ENCODE data around the gene MCRS1.
"Not testable (repeated sequence)": the region's sequence is repeated elsewhere in the genome, so short reads cannot be mapped to it uniquely, and the experiment has no call there.

The MCRS1 gene, protein sequence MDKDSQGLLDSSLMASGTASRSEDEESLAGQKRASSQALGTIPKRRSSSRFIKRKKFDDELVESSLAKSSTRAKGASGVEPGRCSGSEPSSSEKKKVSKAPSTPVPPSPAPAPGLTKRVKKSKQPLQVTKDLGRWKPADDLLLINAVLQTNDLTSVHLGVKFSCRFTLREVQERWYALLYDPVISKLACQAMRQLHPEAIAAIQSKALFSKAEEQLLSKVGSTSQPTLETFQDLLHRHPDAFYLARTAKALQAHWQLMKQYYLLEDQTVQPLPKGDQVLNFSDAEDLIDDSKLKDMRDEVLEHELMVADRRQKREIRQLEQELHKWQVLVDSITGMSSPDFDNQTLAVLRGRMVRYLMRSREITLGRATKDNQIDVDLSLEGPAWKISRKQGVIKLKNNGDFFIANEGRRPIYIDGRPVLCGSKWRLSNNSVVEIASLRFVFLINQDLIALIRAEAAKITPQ

DNA sequence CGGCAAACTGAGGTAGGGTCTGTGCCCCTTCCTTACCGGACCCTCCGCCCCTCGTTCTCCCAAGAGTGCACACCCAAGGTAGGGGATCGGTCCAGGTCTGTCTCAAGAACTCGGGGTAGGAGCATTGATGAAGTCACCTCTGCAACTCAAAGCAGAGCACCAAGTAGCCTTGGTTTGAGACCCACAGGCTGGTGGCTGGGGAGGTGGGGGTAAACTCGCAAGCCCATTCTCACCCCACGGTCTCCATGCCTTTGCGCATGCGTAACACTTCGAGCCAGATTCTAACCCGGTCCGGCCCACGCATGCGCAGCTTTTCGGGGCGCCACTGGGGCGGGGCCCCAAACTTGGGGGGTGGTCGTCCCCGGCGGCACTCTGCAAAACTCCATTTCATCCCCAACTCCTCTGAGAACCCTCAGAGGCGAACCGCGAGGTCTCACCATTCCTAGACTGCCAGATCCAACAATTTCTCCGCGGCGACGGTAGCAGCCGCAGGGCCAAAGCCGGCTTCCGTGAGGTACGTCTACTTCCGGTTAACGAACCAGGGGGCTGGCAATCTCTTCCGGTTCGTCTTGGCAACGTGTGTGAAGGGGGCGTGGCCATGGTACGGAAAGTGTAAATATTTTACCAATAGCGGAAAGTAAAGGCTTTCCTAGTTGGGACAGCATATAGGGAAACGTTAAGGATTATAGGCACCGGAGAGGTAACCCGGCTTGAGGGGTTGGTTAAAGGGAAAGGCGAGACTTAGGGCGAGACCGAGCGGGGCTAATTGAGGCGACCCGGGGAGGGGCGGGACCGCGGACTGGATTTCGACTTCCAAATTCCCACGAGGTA, at the start of gene MCRS1:
Gene MCRS1, minus strand, starts transcription at position 532 of the 831 bp plus-strand sequence. CDS start 1,411 bp downstream, outside the sequence.
- DNase-seq (ENCODE audit: low spot score), result peak; percentile 89

DNA sequence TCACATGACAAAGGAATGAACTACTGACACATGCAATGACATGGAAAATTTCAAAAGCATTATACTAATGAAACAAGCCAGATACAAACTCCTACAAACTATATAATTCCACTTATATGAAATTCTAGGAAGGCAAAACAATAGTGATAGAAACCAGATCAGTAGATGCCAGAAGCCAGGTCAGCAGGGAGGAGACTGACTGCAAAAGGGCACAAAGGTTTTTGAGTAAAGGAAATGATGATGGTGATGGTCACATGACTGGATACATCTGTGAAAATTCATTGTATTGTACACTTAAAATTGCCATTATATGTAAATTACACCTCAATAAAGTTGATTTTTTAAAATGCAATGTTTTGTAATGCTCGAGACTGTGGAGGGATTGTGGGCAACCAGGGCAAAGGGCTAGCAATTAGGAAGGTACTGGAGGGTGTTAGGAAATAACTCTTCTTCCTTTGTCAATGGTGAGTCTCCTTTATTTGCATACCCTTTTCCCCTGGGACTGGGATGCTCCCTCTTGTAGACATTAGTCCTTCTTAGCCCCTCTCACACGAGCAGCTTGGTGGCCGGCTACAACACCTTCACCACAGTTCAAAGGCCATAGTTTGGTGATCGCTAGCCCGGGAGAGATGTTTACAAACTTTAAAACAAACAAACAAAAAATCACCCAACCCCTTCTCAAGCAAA, 48.7 kb upstream of the MCRS1 start:
- no peak for DNase-seq (ENCODE audit: low spot score)

DNA sequence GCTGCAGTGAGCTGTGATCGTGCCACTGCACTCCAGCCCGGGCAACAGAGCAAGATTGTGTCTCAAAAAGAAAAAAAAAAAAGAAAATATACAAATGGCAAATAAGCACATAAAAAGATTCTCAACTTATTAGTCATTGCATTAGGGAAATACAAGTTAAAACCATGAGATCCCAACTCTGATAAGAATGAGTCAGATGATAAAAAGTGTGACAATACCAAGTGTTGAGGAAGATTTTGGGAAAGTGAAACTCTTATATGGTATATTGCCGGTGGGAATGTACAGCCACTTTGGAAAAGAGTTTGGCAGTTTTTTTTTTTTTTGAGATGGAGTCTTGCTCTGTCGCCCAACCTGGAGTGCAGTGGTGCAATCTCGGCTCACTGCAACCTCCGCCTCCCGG, 47.8 kb upstream of the MCRS1 start:
- no peak for DNase-seq (ENCODE audit: low spot score)

DNA sequence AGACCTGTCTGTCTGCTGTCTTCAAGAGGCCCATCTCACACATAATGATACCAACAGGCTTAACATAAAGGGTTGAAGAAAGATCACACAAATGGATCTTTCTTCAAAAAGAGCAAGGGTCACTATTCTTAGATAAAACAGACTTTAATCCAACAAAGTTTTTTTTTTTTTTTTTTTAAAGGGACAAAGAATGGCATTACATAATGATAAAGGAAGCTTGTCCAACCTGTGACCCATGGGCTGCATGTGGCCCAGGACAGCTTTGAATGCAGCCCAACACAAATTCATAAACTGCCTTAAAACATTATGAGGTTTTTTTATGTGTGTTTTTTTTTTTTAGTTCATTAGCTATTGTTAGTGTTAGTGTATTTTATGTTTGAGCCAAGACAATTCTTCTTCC, 44.3 kb upstream of the MCRS1 start:
- DNase-seq (ENCODE audit: low spot score), result no peak

DNA sequence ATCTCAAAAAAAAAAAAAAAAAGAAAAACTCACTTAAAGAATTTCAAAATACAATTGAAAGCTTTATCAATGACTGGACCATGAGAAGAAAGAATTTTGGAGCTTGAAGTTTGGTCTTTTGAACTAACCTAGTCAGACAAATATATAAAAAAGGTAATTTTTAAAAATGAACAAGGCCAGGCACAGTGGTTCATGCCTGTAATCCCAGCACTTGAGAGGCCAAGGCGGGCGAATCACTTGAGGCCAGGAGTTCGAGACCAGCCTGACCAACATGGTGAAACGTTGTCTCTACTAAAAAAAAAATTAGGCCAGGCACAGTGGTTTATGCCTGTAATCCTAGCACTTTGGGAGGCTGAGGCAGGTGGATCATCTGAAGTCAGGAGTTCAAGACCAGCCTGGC, 42.8 kb upstream of the MCRS1 start:
- DNase-seq (ENCODE audit: low spot score), result not testable (repeated sequence)

DNA sequence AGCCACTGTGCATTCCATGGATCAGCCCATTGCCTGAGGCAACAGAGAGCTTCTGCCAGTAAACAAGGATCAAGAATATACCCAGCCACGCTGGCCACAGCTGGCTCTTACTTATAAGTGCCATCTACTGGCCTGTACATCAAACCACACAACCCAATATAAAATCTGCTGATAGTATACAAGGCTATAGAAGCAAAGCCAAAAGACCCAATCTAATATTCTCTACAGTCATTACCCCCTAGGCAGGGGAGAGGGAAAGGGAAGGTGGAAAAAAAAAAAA, 41.9 kb upstream of the MCRS1 start:
- no peak for DNase-seq (ENCODE audit: low spot score)

DNA sequence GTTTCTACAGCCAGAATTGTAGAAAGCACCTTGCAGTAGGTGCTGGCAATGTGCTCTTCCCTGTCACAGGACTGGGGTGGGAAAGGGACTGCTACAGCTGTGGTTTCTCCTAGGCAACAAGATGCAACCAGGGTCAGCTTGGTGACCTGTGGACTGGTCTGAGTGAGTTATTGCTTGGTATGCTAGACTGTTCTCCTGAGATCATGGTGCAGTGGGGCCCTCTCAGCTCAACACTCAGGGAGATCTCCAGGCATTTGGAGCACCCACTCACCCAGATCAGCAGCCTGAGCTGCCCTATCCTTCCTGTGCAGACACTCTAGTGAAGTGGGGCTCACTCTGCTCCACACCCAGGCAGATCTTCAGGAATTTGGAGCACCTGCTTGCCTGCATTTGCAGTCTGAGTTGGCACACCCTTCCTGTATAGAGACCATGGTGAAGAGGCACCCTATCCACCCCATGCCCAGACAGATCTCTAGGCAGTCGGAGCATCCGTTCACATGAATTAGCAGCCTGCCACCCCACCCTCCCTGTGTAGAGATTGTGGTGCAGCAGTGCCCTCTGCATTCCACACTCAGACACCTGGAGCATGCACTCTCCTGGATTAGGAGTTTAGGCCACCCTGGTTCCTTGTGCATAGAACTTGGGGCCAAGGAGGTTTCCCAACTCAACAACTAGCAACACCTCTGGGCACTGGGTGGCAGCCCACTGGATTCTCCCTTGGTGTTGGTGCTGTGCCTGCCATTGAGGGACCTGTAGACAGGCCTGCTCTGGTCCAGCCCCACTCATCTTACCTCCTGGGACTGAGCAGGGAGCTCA, 41.3 kb upstream of the MCRS1 start:
- DNase-seq (ENCODE audit: low spot score), result no peak

DNA sequence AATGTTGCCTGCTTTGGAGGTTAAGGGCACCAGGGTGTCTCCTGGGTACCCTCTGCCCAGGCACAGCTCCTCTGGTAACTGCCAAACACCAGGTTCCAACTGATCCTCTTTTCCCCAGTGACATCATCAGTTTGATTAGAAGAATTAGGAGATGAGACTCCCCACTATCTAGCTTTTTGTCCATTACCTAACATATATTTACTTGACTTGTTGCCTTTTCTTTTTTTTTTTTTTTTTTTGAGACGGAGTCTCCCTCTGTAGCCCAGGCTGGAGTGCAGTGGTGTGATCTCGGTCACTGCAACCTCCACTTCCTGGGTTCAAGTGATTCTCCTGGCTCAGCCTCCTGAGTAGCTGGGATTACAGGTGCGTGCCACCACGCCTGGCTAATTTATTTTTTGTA, 37.6 kb upstream of the MCRS1 start, which contains the start of gene FAM186B:
Gene FAM186B, minus strand, starts transcription at position 101 of the 400 bp plus-strand sequence. CDS start 162 bp downstream, outside the sequence.
- DNase-seq (ENCODE audit: low spot score), result not testable (repeated sequence)

DNA sequence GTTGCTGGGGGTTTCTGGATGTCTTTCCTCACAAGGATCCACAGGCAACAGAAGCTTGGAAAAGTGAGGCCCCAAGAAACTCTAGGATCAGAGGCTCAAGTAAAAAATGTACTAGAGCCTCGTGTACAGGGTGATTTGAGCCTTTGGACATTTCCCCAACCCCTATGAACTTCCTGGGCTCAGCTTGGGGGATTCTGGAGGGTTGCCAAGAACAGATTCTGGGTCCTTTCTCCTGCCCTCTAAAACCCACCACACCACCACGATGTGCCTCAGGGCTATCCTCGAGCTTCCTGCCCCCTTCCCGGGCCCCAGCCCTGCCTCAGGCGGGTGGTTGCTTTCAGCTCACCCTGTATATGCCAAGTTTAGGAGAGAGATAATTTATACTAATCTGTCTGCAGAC, 36.9 kb upstream of the MCRS1 start:
- no peak for DNase-seq (ENCODE audit: low spot score)

DNA sequence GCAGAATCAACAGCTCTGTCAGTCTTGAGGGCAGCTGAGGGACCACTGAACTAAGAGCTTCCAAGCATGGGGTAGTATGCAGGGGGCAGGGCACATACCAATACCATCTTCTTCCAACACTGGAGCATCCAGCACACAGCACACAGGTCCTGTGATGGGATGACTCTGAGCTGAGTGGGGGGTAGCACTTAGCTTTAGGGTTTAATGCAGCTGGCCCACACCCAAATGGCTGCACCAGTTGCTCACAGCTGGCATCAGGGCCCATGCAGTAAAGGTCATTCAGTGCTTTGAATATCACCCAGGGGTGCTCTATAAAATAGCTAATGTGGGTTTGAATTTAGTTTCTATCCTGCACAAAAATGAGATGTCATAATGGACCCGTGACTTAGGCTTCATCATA, 35.8 kb upstream of the MCRS1 start:
- no peak for DNase-seq (ENCODE audit: low spot score)

DNA sequence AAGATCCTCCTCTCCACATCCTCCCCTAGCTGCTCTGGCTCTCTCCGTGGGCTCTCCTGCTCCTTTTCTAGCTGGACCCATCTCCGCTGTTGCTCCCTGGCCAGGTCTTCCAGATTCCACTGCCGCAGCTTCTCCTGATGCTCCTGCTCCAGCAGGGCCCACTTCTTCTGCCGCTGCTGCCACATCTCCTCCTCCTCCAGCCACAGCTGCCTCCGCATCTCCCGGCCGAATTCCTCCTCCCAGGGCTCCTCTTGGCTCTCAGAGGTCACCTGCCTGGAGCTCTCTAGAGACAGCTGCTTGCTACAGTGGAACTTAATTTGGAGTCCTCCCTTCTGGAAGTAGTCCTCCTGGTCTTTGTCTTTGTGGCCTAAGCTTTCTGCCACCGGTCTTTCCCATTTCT, 32.0 kb upstream of the MCRS1 start:
- DNase-seq (ENCODE audit: low spot score), result no peak

DNA sequence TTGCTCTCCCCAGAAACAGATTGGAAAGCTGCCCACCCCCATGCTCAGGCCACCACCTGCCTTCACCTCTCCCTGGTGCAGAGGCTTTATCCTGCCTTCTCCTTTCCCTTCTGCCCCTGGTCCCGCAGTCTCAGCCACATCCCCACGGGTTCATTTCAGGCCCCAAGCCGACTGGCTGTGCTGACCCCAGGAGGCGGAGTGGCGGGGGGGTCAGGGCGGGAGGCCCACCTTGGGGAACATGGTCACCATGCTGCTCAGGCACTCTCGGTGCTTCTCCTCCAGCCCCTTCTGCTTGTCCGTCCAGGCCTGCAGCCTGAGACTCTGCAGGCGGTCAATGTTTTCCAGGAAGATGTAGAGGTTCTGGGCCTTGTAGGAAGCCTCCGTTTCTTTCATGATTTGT, 30.6 kb upstream of the MCRS1 start:
- no peak for DNase-seq (ENCODE audit: low spot score)

DNA sequence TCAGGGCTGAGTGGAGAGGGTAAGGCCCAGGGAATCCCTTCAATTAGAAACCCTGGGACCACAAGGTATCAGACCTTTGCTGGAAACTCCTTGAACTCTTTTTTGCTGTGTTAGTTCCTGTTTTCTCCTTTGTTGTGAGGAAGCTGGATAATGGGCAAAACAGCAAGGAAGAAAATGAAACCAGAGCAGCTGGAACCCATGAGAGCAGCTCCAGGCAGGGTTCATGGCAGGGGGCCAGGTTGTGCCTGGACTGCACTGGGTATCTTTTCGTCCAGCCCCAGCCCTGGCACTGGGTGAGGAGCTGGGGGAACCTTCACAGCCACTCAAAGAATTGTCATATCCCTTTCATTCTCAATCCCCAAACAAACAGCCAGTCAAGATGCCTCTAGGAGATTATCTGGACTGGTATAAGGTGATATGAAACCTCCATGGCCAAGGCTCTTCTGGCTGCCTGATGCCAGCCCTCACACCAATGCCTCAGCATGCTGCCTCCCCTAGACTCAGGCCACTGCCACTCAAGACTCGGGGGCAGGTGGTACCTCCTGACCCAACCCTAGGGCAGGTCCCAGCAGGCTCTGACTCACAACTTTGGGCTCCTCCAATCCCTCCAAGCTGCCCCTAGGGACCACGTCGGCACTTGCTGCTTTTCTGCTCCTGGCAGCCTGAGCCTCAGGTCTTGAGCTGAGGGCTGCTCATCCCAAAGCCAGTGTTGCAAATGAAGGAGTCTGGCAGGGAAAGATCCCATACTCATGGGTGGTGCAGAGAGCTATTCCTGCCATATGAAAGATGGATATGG, 21.0 kb upstream of the MCRS1 start:
- DNase-seq (ENCODE audit: low spot score), result no peak

DNA sequence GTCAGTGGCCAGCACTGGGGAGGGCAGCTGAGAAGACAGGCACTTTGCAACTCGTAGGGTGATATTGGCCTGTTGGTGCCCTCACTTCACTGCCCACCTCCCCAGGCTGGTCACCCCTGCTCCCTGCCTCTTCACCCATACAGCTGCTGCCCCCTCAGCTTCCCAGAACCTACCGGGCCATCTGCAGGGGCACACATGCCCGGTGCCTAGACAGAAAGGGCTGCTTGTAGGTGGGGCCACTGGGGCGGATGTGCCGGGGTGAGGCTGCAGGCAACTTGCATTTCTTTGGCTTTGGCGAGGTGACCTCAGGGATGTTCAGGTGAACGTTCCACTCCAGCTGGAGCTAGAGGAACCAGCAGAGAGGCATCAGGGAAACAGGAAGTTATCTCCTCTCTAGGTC, 20.3 kb upstream of the MCRS1 start:
- DNase-seq (ENCODE audit: low spot score), result no peak

DNA sequence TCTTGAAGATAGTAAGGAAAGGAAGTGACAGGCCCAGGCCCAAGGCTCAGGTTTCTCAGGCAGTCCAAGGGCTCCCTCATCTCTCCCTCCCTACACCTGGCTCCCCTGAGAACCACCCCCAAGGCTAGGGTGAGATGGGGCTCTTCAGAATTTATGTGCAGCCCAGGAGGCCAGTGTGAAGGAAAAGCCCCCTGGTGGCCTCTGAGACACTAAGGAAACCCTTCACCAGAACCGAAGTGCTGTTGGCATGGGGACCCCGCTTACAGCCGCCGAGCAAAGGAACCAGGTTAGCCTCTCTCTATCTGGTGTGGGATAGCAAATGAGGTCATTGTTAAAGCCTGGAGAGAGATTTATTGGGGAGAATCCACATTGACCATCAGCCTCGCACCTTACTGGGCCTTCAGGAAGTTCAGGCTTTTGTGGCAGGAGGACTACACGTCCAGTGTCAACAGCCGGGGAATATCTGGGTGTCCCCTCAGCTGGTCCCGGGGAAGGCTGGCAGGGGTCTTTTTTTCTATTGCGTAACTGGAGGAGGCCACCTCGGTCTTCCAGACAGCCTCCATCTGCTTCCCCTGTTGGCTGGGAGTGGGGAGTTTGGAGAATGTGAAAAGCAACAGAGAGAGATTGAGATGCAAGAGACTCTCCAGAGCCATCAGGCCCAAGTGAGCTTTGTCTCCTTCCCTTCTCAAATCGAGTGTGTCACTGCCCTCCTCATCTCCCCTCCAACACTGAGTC, 19.4 kb upstream of the MCRS1 start:
- no peak for DNase-seq (ENCODE audit: low spot score)

DNA sequence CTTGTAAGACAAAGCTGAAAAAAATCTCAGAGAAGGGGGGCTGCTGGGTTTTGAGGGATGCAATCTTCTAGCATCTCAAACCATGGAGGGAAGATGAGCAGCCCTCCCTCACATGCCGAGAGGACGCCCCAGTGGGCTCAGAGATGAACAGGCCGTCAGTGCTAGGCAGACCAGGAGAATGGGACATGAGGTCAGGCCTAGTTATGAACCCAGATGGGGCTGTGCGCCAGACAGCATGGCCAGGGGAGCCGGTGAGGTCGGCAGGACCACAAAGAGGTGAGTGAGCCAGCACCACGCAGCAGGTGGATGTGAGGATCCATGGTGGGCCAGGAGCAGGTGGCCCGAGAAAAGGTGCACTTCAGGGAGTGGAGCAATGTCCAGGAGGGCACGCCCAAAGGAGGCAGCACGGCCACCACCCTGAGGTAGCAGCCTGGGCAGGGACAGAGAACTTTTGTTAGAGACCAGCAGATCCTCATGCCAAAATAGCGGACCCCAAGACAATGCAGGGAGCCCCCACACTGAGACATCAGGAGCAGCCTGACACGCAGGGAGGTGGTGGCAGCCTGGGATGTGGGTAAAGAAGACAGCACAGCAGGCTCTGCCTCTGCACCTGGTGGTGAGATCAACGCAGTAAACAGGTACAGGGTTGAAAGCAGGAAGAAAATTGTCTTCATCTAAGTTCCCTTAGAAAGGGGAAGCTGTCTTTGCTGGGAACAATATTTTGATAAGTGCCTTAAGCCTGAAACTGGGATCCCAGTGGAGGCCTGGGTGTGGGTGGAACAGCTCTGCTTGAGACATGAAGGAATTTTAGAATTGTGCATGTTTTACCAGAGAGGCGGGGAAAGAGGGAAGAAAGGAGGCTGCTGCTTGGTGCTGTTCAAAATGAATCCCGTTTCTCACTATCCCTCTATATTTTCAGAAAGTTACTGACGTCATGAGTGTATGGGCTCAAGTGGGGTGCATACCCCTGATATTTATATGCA, 17.8 kb upstream of the MCRS1 start:
- no peak for DNase-seq (ENCODE audit: low spot score)

DNA sequence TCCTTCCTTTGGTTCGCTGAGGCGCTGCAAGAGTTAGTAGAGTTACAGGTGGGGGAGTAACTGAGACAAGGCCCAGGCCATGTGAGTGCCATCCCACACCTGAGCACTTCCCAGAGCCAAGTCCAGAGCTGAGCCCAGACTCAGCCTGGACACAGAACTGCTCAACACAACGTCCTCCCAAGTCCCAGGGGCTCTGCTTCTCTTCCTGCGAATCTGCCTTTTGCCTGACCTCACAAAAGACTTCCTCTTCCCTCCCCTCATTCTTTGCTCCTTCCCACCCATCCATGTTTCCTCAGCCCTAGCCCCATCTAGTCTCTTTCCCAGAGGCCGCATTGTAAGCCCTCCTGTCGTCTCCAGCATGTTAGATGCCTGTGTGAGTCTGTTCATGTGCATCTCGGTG, 16.6 kb upstream of the MCRS1 start:
- no peak for DNase-seq (ENCODE audit: low spot score)

DNA sequence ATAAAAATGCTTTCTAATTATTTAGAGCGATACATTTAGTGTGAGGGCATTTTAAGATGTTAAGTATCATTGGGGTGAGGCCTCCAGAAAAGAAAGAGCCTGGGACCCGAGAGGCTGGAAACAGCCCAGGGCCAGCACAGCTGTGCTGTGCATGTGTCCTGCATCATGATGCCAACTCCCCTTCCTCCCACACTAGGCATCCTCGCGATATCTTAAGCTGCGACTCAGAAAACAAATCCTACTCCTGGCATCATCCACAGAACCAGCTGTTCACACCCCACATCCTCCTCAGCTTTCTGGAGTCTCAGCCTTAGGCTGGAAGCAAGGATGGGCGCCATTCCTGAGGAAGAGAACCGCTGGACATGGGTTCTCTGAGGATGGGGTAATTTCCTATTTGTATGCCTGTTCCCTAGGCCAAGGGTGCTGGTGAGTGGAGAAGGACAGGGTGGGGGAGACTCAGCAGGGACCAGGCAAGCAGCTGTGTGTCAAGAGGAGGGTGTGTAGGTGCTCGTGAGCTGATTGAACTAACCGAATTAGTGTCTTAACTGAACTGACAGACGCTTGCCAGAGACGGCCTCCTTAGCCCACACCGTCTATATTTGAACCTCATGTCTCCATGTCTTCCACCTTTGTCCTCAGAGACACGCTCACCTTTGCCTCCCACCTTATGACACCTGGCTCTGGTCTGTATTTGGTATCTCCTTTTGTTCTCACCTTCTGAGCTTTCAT, 15.6 kb upstream of the MCRS1 start:
- DNase-seq (ENCODE audit: low spot score), result no peak

All from CD4-positive, alpha-beta T cell treated with Interleukin-15 for 4 hours (primary cell).